ENCODE results near the gene SLC35D2.
A peak's percentile ranks its signal among the peaks of the same experiment; 100 is the strongest.

SLC35D2 gene

DNA sequence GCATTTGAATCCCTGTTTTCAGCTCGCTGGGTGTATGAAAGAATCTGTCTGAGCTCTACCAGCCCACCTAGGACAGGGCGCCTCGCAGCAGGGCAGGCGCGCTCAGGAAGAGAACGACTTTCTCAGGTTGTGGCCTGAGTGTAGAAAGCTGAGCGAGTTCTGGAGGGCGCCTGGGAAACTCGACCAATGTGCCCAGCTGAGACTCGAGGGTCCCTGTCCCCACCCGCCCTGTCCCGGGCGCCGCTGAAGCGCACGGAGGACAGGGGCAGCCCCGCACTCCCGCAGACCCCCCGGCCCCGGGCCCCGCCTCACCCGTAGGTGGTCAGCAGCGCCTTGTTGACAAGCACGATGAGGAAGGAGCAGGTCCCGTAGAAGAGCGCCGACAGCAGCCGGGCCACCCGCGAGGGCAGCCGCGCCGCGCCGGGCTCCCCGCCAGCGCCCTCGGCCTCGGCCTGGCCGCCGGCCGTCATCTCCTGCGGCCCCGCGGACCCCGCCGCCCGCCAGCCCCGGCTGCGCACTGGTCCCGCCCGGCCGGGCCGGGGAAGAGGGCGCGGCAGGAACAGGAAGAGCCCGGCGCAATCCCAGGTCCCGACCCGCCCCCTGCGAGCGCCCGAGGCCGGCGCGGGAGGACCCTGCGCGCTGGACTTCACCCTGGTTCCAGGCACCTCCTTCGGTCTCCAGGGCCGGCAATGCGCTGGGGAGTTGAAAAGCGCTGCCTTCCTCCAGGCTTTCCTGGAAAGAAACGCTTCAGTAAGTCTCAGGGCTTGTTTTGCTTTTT lies at the start of gene SLC35D2:
Gene SLC35D2, minus strand, starts transcription at position 547 of the 778 bp plus-strand sequence. Its CDS starts 77 bp downstream, at position 470.
- peak; percentile 35 for DNase-seq (ENCODE audit: low read depth)
- H3K4me3 ChIP-seq (ENCODE audit: low read depth, low read length) = peak within 1 kb of the TSS; percentile 55
- TF ChIP-seq, protein P1, sequence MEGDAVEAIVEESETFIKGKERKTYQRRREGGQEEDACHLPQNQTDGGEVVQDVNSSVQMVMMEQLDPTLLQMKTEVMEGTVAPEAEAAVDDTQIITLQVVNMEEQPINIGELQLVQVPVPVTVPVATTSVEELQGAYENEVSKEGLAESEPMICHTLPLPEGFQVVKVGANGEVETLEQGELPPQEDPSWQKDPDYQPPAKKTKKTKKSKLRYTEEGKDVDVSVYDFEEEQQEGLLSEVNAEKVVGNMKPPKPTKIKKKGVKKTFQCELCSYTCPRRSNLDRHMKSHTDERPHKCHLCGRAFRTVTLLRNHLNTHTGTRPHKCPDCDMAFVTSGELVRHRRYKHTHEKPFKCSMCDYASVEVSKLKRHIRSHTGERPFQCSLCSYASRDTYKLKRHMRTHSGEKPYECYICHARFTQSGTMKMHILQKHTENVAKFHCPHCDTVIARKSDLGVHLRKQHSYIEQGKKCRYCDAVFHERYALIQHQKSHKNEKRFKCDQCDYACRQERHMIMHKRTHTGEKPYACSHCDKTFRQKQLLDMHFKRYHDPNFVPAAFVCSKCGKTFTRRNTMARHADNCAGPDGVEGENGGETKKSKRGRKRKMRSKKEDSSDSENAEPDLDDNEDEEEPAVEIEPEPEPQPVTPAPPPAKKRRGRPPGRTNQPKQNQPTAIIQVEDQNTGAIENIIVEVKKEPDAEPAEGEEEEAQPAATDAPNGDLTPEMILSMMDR (IDR thresholded peaks at IDR 0.05; ENCODE audit: insufficient read depth, low read depth, low read length, missing control alignments) = no peak

DNA sequence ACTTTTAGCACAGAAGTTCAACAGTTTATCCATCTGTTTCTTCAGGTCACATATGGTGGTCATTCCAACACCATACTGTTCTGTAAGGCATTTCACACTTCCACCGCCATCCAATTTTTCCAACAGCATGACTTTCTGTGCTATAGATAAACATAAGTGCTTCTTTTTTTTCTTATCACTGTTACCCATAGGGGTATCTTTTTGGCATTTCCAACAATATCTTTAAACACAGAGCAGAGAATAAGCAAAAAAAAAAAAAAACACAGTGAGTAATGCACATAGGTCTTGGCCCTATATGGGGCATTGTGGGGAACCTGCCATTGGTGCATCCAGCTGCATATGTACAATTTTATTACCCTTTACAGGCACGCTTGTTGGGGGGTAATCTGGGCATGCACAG lies 46.9 kb upstream of the SLC35D2 start:
- TF ChIP-seq, protein P1 (IDR thresholded peaks at IDR 0.05; ENCODE audit: insufficient read depth, low read depth, low read length, missing control alignments) = no peak
- H3K4me3 ChIP-seq (ENCODE audit: low read depth, low read length) = no peak overlapping the region
- no peak for DNase-seq (ENCODE audit: low read depth)

DNA sequence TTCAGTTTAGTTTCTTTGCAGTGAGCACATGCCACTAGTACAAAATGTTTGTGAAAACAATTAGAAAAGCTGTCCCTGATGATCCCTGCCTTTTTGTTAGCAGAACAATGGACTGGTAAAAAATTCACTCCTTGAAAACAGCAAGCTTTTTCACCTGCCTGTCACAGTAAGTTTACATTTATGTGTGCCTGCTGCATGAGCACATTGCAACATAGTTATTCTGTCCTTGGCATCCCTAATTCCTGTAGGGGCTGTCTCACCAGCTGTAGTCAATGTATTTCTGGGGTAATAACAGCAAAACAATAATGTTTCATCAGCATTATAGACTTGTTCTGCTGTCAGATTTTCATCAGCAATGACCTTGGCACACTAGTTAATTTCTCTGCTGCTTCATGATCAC lies 46.2 kb upstream of the SLC35D2 start:
- TF ChIP-seq, protein P1 (IDR thresholded peaks at IDR 0.05; ENCODE audit: insufficient read depth, low read depth, low read length, missing control alignments) = no peak
- no peak for DNase-seq (ENCODE audit: low read depth)
- no peak overlapping the region for H3K4me3 ChIP-seq (ENCODE audit: low read depth, low read length)

DNA sequence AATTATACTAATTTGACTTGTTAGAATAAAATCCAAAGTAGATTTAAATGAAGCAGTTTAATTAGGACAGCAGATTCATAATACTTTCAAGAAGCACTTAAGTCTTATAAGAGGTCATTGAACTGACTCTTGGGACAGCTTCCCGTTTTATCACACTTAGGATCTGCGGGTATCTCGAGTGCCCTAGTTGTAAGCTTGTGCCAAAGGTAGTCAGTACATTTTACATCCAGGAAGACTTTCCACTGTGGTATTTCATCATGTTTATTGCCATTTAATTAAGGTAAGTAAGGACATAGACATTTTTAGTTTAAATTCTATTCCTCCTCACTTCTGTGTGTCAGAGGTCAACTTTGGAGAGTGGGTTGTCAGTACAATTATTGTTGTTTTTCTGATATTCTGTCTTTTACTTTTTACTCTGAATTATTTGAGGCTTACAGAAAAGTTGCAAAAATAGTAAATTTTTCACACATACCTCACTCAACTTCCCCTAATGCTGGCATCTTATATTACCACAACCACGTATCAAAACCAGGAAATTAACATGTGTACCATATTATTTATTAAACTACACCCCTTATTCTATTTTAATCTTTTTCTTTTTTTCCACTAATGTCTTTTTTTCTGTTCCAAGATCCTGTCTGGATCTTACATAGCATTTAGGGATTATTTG lies 42.1 kb upstream of the SLC35D2 start:
- TF ChIP-seq, protein P1 (IDR thresholded peaks at IDR 0.05; ENCODE audit: insufficient read depth, low read depth, low read length, missing control alignments) = no peak
- no peak for DNase-seq (ENCODE audit: low read depth)

DNA sequence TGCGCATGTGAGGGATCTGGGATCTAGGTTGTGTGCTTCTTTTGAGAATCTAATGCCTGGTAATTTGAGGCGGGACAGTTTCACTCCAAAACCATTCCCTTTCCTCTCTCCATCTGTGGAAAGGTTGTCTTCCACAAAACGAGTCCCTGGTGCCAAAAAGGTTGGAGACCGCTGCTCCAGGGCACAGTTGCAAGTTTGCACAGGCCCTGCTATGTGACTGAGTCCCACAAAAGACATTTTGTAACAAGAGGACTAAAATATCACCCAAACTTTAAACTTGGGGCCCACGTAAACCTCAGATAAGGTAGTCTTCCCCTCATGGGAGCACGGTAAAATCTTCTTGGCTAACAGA lies 40.5 kb upstream of the SLC35D2 start:
- DNase-seq (ENCODE audit: low read depth) = no peak
- TF ChIP-seq, protein P1 (IDR thresholded peaks at IDR 0.05; ENCODE audit: insufficient read depth, low read depth, low read length, missing control alignments) = no peak
- H3K4me3 ChIP-seq (ENCODE audit: low read depth, low read length) = no peak overlapping the region

More for the DNA sequence above, 42.1 kb upstream of the SLC35D2 start:
- no peak overlapping the region for H3K4me3 ChIP-seq (ENCODE audit: low read depth, low read length)

DNA sequence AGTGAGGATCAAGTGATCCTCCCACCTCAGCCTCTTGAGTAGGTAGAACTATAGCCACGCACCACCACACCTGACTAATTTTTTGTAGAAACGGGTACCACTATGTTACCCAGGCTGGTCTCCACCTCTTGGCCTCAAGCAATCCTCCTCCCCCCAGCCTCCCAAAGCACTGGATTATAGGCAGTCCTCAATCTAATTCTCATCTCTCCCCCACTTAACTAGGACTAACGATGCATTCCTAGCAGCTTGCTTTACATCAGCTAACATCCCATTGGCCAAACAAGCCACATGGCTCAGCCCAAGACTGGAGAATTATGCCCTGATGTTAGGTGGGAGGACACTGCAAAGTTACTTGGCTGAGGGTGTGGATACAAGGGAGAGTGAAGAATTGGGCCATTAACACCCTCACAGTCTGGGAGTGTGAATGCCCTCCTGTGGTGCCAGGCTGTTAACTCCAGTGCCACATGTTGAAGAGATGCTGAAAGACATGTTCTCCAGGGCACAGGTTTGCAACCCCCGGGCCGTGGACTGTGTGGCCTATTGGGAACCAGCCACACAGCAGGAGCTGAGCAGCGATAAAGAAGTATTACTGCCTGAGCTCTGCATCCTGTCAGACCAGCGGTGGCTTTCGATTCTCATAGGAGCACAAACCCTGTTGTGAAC lies 39.9 kb upstream of the SLC35D2 start:
- no peak overlapping the region for H3K4me3 ChIP-seq (ENCODE audit: low read depth, low read length)
- no peak for DNase-seq (ENCODE audit: low read depth)
- TF ChIP-seq, protein P1 (IDR thresholded peaks at IDR 0.05; ENCODE audit: insufficient read depth, low read depth, low read length, missing control alignments) = no peak

All from GM12865 (cell line).